GM21526 (cell line): ENCODE data around the gene TTC22.
A peak's percentile ranks its signal among the peaks of the same experiment; 100 is the strongest.

ENCODE experiments used
- ATAC-seq: cut with Tn5 transposase; IDR thresholded peaks from one replicate; pipeline ENCODE4 v1.9.1; 2021; ENCODE audit warnings: moderate library complexity; ENCODE audit not compliant: unreplicated experiment, low FRiP score

The TTC22 gene

GRCh38 chr1:54800899-54801759 lies at the start of gene TTC22:
Gene TTC22, minus strand, starts transcription at chr1:54801323. Its CDS starts 160 bp downstream, at chr1:54801163.
- peak; percentile 66 for ATAC-seq

GRCh38 chr1:54850737-54851136 lies 49.6 kb upstream of the TTC22 start:
- no peak for ATAC-seq

DNA sequence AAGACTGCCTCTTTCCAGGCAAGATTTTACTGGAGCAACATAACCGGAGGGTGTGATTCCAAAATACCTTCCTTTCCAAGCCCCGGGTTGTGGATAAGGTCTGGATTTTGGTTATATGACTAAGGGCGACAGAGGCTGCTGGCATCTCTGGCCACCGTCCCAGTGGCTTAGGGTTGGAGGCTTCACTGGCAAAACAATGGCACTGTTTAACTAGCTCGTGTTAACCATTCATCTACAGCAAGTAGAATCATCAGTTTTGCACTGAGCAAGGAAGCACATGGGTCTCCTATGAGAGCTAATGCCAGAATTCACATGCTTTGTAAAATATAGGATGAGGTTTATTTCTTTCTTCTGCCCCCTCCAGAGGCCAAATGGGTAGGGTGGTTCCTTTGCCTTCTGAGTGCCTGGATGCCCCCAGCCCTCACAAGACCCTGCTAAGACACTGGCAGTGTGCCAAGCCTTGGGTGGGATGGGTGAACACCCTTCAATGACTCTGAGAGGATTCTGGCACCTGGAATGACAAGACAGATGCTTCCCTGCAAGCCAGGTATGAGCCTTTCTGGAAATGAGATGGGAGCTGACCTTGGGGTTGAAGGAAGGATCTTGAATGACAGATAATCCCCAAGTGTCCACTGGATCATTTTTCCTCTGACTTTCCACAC lies 49.1 kb upstream of the TTC22 start:
- no peak for ATAC-seq

- ATAC-seq: no peak
Observed at GRCh38 chr1:54849219-54850068, 48.3 kb upstream of the TTC22 start.

GRCh38 chr1:54848134-54848948 lies 47.2 kb upstream of the TTC22 start:
- no peak for ATAC-seq

- ATAC-seq: no peak
Observed at GRCh38 chr1:54846716-54847284, 45.7 kb upstream of the TTC22 start.

DNA sequence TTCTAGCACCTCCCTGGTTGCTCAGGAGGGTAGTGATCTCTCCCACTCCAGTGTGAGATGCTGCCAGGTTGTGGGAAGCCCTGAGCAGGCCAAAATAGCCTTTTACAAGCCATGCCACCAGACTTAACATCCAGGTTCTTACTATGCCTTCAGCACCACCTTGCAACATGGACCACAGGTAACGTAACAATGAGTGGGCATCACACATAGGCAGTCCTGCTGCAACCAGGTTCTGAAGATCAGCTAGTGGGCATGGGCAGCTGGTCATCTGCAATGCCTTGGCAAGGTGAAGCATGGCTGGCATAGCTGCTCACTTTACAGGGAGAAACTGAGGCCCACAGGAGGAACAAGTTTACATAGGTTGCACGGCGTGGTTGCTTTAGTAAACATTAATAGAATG lies 45.2 kb upstream of the TTC22 start:
- no peak for ATAC-seq

- no peak for ATAC-seq
Observed at GRCh38 chr1:54845772-54846171, 44.6 kb upstream of the TTC22 start.

- no peak for ATAC-seq
Observed at GRCh38 chr1:54844564-54844963, 43.4 kb upstream of the TTC22 start.

GRCh38 chr1:54843449-54843848 lies 42.3 kb upstream of the TTC22 start:
- no peak for ATAC-seq

- no peak for ATAC-seq
Observed at GRCh38 chr1:54842963-54843362, 41.8 kb upstream of the TTC22 start.

DNA sequence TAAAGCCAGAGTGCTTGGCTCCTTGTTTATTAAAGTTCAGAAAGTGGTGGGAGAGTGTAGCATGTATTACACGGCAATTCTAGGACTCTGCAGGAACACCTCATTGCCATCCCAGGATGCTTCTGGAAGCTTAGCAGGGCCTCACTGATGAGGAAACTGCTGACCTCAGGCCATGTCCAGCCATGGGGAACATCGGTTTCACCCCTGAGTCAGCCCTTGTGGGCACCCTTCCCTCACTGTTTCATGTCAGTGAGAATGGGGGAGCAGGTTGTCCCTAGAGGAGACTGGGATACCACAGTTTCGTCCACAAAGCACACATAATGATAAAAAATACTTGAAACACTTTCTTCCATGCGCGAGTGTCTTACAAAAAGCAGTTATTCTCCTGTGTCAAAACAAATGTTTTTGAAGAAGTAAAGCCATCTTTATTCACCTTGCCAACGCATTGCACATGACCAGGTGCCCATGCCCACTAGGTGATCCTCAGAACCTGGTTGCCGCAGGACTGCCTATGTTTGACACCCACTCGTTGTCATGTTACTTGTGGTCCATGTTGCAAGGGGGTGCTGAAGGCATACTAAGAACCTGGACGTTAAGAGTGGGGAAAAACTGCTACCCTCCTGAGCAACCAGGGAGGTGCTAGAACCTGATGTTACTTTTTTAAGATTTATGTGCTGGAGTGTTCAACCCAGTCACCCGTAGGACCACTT lies 41.2 kb upstream of the TTC22 start:
- no peak for ATAC-seq

DNA sequence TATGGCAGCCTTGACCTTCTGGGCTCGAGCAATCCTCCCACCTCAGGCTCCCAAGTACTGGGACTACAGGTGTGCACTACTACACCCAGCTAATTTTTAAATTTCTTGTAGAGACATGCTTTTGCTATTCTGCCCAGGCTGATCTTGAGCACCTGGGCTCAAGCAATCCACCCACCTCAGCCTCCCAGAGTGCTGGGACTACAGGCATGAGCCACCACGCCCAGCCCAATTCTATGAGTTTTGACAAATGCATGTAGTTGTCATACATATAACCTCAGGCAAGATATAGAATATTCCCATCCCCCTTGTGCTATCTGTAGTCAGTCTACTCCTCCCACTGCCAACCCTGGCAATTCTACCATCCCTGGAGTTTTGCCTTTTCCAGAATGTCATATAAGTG lies 38.7 kb upstream of the TTC22 start:
- ATAC-seq: no peak

DNA sequence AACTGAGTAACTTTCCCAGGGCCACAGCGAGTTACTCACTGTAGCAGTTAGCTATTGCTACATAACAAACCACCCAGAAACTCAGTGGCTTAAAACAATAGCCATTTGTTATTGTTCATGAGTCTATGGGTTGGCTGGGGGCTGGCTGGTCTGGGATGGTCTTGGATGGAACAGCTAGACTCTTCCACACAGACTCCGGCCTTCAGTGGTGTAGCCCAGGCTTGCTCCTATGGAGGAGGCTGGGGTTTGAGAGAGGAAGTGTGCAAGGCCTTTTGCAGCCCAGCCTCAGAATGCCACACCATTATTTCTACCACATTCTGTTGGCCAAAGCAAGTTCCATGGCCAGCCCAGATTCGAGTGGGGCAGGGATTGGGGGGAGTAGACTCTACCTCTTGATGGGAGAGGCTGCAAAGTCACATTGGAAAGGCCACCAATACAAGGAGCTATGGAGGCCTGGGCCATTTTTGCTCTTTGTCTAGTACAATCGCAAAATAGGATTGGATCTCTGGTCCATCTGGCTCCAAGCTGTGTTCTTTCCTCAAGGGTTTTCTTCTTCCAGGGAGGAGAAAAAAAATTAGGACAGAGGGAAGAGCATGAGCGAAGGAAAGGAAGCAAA lies 37.5 kb upstream of the TTC22 start:
- ATAC-seq: no peak

GRCh38 chr1:54837002-54837853 lies 36.1 kb upstream of the TTC22 start:
- no peak for ATAC-seq

DNA sequence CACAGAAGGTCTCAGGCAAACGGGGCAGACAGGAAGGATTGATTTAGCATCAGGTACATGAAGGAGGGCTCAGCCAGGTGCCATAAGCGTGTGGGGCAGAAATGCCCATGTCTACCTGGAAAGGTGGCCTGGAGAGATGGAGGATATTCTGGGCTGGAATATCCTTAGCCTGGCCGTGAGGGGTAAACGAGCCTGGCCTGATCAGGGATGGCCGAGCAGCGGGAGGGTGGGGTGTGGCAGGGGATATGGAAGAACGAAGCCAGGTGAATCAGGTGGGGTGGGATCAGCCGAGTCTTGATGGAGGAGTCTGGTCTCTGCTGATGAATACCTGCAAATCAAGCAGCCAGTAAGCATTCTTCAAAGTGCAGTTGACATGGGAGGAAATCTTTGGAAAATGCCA lies 35.5 kb upstream of the TTC22 start:
- ATAC-seq: no peak

GRCh38 chr1:54835970-54836369 lies 34.8 kb upstream of the TTC22 start:
- ATAC-seq: no peak
